Nephron progenitor cell (in vitro differentiated cells): ENCODE measurements around the gene UBE3B.

Experiments
- DNase-seq: peaks from one replicate; pipeline ENCODE4 v3.0.0; 2021
- H3K27ac Mint-ChIP-seq: 2 replicates; pipeline ENCODE4 v1.8.0; 2021; ENCODE audit warnings: mild to moderate bottlenecking, moderate library complexity, mixed read lengths
- H3K27me3 Mint-ChIP-seq: 2 replicates; pipeline ENCODE4 v1.8.0; 2021; ENCODE audit warnings: mild to moderate bottlenecking, low read depth, mixed read lengths; ENCODE audit not compliant: poor library complexity
- H3K36me3 Mint-ChIP-seq: 2 replicates; pipeline ENCODE4 v1.8.0; 2021; ENCODE audit warnings: low read depth, mixed read lengths
- H3K4me1 Mint-ChIP-seq: 2 replicates; pipeline ENCODE4 v1.8.0; 2021; ENCODE audit warnings: mixed read lengths
- H3K4me3 Mint-ChIP-seq: 2 replicates; pipeline ENCODE4 v1.8.0; 2021; ENCODE audit warnings: mild to moderate bottlenecking, moderate library complexity, mixed read lengths
- H3K9me3 Mint-ChIP-seq: 2 replicates; pipeline ENCODE4 v1.8.0; 2021; ENCODE audit warnings: mild to moderate bottlenecking, moderate library complexity, mixed read lengths
- TF ChIP-seq, protein P1 (sequence below): fragments of 200-600 bp; sonication (generic); IDR thresholded peaks from 2 replicates; pipeline ENCODE4 v1.5.0; 2021; ENCODE audit warnings: antibody characterized with exemption

UBE3B gene

DNA sequence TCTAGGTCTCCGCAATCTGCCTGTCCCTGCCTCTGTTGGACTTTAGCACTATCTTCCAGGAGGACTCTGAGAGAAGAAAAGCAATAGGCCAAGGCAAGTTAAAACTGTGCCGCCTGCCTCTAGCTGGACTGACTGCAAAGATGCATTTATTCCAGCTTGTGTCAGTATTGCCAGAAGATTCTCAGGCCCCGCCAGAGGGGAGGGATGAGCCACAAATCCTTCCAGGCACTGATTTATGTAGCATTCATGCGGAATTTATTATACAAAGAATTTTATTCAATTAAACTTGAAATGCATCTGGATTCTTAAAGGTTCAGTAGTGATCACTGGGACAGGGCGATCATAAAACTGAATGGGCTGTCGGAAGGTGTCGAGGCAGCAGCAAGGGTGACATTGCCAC lies 76.0 kb downstream of the UBE3B start:
- Mint-ChIP-seq H3K27me3 (peaks cover 19% of the 10 kb centered on the region), H3K4me3 (no peak overlapping the region)

GRCh38 chr12:109553906-109554500 lies 76.6 kb downstream of the UBE3B start:
- Mint-ChIP-seq H3K27ac (peak overlapping the region; percentile 72), H3K36me3 (peaks cover 6% of the 10 kb centered on the region), H3K27me3 (peaks cover 16% of the 10 kb centered on the region), H3K9me3 (no peaks in the 10 kb centered on the region), H3K4me1 (peaks cover 64% of the 10 kb centered on the region), H3K4me3 (no peak overlapping the region)
- TF ChIP-seq, protein P1, sequence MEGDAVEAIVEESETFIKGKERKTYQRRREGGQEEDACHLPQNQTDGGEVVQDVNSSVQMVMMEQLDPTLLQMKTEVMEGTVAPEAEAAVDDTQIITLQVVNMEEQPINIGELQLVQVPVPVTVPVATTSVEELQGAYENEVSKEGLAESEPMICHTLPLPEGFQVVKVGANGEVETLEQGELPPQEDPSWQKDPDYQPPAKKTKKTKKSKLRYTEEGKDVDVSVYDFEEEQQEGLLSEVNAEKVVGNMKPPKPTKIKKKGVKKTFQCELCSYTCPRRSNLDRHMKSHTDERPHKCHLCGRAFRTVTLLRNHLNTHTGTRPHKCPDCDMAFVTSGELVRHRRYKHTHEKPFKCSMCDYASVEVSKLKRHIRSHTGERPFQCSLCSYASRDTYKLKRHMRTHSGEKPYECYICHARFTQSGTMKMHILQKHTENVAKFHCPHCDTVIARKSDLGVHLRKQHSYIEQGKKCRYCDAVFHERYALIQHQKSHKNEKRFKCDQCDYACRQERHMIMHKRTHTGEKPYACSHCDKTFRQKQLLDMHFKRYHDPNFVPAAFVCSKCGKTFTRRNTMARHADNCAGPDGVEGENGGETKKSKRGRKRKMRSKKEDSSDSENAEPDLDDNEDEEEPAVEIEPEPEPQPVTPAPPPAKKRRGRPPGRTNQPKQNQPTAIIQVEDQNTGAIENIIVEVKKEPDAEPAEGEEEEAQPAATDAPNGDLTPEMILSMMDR, result no peak
- no peak for DNase-seq

More for the DNA sequence above, 76.0 kb downstream of the UBE3B start:
- DNase-seq, result no peak
- Mint-ChIP-seq H3K27ac (peak overlapping the region; percentile 72), H3K4me1 (peaks cover 64% of the 10 kb centered on the region), H3K36me3 (peaks cover 6% of the 10 kb centered on the region), H3K9me3 (no peaks in the 10 kb centered on the region)
- TF ChIP-seq, protein P1, result no peak

DNA sequence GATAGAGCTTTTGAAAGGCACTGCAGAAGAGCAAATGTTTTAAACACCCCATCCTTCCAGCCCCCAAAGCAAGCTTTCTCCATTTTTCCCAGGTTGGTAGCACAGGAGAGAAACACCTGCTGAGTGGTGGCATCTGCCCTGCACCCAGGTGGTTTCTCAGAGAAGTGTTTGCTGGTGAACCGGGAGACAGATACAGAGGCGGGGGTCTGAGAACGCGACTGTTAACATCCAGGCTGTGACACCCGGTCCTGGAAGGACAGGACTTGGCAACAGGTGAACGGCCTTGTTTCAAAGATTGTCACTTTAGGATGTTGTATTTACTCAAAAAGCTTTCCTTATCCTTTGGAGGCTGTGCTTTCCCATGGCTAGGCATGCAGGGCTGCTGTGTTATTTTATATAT lies 77.3 kb downstream of the UBE3B start:
- Mint-ChIP-seq H3K36me3 (peaks cover 6% of the 10 kb centered on the region), H3K4me1 (peaks cover 57% of the 10 kb centered on the region), H3K9me3 (no peaks in the 10 kb centered on the region), H3K27me3 (peaks cover 16% of the 10 kb centered on the region), H3K4me3 (no peak overlapping the region), H3K27ac (no peak overlapping the region)
- TF ChIP-seq, protein P1, result no peak
- DNase-seq, result no peak

DNA sequence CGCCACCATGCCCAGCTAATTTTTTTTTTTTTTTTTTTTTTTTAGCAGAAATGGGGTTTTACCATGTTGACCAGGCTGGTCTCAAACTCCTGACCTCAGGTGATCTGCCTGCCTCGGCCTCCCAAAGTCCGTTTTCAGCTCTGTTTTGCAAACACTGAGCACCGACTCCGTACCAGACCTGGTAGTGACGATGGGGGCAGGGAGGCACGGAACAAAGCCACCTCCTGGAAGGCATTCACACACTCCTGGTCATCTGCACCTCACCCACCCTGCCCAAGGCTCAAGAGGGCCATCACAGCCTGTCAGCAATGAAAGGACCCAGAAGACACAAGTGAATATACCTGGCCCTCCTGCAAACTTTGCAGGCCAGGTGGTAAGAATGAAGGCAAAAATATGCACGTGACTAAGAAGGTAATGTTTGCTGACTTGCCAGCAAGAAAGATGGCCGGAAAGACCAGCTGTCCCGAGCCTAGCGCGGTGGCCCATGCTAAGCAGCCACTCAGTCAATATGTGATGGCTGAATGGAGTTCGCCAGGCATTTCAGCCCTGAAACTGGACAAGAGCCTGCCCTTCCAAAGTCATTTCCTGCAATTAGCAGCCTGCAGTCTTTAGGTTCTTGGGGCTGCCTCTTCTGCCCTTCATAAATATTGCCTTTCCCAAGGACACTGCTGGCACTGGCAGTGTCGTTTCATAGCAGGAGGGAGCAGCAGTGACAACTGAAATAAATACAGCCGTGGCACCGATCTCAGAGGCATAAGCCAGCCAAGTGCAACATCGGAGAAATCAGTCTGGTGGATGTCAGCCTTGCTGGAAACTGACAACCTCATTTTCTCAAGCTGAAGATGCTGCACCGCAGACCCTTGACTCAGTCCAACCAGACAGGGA lies 78.2 kb downstream of the UBE3B start:
- Mint-ChIP-seq H3K27ac (no peak overlapping the region), H3K36me3 (peaks cover 6% of the 10 kb centered on the region), H3K4me1 (peaks cover 48% of the 10 kb centered on the region), H3K27me3 (peaks cover 16% of the 10 kb centered on the region), H3K4me3 (no peak overlapping the region), H3K9me3 (no peaks in the 10 kb centered on the region)
- no peak for DNase-seq
- TF ChIP-seq, protein P1, result no peak

DNA sequence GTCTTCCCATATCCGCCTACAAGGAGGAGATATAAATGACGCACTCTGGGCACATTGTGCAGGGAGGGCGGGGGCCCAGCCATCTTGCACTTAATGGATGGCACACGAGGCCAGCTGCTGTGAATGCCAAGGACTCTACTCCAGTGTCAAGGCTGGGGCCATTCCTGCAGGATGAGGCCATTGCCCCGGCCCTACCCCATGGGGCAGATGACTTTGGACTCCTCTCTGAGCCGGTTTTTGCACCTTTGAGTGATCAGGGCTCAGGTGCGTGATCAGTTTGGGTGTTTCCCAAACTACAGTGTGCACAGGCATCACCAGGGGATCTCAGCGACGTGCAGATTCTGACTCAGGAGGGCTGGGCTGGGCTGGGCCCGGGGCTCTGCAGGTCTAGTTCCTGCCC lies 79.8 kb downstream of the UBE3B start:
- Mint-ChIP-seq H3K4me1 (peaks cover 48% of the 10 kb centered on the region), H3K4me3 (no peak overlapping the region), H3K27me3 (peaks cover 12% of the 10 kb centered on the region), H3K27ac (peak overlapping the region; percentile 79), H3K36me3 (peaks cover 14% of the 10 kb centered on the region), H3K9me3 (no peaks in the 10 kb centered on the region)
- TF ChIP-seq, protein P1, result no peak
- DNase-seq, result no peak
